KOPT-K1 (cell line): ENCODE data around the gene SYNE2.
"Not testable (repeated sequence)": the region's sequence is repeated elsewhere in the genome, so short reads cannot be mapped to it uniquely, and the experiment has no call there.

Experiments used
- H3K27ac ChIP-seq: fragments of 200-600 bp; sonication (generic); 2 replicates; pipeline ENCODE4 v1.5.1; 2016; ENCODE audit warnings: antibody characterized with exemption, mild to moderate bottlenecking, low read depth, low read length; ENCODE audit not compliant: poor library complexity, severe bottlenecking
- H3K36me3 ChIP-seq: fragments of 200-600 bp; sonication (generic); 2 replicates; pipeline ENCODE4 v1.5.1; 2017; ENCODE audit warnings: antibody characterized with exemption, mild to moderate bottlenecking, low read length, moderate library complexity; ENCODE audit not compliant: insufficient read depth
- H3K9me3 ChIP-seq: fragments of 200-600 bp; sonication (generic); 2 replicates; pipeline ENCODE4 v1.5.1; 2017; ENCODE audit warnings: antibody characterized with exemption, low read length, mild to moderate bottlenecking; ENCODE audit not compliant: insufficient read depth, poor library complexity, severe bottlenecking

SYNE2 gene

DNA sequence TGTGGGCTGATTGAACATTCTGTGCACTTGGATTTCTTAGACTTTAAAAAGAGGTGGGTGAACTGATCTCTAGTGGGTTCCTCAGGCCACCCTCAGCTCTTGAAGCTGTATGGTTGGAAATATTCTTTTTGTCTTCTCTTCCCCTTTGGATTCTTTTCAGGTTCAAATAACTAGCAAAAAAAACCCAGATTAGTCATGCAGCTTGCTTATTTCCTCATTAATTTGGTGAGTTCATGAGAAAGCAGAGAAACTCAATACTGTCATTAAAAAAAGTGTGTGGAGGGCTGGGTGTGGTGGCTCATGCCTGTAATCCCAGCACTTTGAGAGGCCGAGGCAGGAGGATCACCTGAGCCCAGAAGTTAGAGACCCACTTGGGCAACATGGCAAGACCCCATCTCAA is 258.0 kb downstream of the SYNE2 start:
- no peaks in the 10 kb centered on the region for H3K9me3 ChIP-seq
- H3K36me3 ChIP-seq, result peaks cover 72% of the 10 kb centered on the region
- no peak overlapping the region for H3K27ac ChIP-seq

DNA sequence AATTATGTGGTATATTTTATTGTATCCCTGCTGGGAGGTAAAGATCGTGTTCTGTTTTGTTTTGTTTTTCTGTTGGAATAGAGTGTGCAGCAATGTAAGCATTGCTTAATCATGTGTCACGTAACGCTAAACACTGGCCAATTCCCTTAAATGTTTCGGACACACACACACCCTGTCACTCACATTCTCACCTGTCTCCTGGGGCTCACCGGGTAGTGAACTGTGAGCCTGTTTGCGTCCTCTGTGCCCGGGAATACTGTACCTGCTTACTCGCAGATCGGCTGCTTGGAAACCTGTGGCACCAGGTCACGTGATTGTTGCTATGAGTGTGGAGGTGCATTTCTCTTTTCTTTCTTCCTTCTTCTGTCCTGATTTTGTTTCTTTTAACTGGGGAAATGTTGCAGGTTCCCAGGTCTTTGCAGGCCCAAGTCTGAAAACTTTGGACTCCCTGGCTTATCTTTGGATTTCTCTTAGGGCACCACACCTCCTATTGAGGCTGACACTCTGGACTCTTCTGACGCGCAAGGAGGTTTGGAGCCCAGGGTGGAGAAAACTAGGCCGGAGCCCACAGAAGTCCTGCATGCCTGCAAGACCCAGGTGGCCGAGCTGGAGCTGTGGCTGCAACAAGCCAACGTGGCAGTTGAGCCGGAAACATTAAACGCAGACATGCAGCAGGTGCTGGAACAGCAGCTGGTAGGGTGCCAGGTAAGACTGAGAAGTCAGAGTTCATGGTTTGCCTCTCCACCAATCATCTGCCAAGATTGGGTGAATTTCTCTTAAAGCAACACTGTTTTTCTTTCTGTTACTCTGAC is 260.3 kb downstream of the SYNE2 start:
- H3K36me3 ChIP-seq, result peaks cover 69% of the 10 kb centered on the region
- H3K9me3 ChIP-seq, result no peaks in the 10 kb centered on the region
- H3K27ac ChIP-seq, result peak overlapping the region; percentile 52

DNA sequence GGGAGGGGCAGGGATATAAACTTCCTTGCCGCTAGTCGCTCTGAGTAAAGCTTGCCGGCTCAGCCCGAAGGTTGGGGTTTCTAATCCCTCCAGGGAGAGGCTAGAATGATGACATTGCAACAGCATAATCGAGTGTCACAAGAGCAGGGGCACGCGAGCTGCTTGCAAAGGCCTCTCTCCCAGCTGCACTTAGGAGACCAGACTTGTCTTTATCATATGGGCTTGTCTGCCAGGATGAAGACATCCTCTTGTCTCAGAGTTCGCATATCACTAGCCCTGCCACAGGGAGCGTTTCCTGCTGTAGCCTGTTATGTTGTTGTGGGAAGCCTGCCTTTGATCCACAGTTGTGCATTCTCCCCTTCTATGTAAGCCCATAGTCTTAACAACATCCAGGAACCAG is 261.4 kb downstream of the SYNE2 start:
- Histone ChIP-seq H3K9me3 (no peaks in the 10 kb centered on the region), H3K36me3 (peaks cover 66% of the 10 kb centered on the region), H3K27ac (peak overlapping the region; percentile 52)

DNA sequence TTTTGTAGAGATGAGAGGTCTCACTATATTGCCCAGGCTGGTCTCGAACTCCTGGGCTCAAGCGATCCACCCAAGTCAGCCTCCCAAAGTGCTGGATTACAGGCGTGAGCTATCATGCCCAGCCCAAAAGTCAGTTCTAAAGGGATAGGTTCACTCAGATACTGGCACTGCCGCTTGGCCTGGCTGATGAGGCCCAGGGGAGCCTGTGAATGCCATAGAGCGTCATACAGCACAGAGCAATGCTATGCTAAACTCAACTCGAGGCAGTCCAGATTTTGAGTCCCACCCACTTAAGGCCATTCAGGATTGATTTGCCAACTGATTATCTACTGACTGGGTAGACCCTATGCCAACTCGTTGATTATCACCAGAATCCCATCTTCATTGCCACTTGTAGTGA is 262.0 kb downstream of the SYNE2 start:
- H3K9me3 ChIP-seq, result no peaks in the 10 kb centered on the region
- H3K36me3 ChIP-seq, result peaks cover 67% of the 10 kb centered on the region
- peak overlapping the region; percentile 52 for H3K27ac ChIP-seq

DNA sequence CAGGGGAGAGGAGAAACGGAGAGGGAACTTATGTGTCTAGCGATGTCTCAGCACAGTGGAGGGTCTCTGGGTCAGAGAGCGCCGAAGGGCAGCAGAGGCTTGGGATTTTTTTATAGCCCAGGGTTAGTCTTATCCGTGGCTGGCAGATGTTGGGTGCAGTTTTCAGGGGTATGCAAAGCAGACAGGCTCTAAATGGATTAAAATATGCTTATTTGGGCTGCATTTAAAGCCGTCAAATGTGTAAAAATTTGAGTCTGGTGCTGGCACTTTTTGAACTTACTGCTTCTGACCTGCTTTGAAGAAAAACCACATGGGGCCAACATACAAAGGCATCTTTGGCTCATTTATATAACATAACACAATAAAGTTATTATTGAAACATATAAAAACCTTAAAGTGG is 262.6 kb downstream of the SYNE2 start:
- no peak overlapping the region for H3K27ac ChIP-seq
- peaks cover 69% of the 10 kb centered on the region for H3K36me3 ChIP-seq
- H3K9me3 ChIP-seq, result no peaks in the 10 kb centered on the region

DNA sequence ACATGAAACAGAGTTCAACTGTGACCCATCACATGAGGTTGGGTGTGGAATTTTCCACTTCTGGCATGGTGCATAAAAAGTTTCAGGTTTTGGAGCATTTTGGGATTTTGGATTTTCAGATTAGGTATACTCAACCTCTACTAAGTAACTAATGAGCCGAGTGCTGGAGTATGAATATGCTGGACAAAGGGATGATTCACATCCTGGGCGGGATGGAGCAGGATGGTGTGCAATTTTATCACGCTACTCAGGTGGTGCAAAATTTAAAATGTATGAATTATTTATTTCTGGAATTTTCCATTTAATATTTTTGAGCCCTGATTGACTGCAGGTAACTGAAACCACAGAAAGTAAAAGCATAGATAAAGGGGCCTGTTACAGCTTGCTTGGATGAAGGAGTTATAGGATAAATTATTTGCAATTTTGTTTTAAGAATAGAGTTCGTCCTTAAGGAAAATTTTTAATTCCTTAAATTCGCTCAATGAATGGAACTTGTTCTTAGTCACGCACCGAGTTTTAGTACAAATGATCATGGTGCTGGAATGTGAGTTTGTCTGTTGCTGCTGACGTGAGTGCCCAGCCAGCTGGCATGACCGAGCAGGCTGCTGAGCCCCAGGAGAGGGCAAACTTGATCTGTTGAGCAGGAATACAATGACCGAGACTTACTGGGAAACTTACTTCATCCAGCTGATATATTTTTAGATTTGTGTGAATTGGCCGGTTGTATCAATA is 265.0 kb downstream of the SYNE2 start:
- no peak overlapping the region for H3K27ac ChIP-seq
- peaks cover 72% of the 10 kb centered on the region for H3K36me3 ChIP-seq
- no peaks in the 10 kb centered on the region for H3K9me3 ChIP-seq

DNA sequence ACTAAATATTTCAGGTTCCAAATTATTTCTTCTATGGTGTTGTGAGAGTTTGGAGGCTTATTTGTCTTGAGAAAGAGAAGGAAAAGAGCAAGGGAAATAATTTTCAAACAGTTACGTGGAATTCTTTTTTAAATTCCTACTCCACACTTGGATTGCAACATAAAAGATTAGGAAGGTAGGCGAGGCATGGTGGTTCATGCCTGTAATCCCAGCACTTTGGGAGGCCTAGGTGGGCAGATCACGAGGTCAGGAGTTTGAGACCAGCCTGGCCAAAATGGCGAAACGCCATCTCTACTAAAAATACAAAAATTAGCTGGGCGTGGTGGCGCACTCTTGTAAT is 265.6 kb downstream of the SYNE2 start:
- peaks cover 72% of the 10 kb centered on the region for H3K36me3 ChIP-seq
- H3K27ac ChIP-seq, H3K9me3 ChIP-seq: not testable (repeated sequence)

DNA sequence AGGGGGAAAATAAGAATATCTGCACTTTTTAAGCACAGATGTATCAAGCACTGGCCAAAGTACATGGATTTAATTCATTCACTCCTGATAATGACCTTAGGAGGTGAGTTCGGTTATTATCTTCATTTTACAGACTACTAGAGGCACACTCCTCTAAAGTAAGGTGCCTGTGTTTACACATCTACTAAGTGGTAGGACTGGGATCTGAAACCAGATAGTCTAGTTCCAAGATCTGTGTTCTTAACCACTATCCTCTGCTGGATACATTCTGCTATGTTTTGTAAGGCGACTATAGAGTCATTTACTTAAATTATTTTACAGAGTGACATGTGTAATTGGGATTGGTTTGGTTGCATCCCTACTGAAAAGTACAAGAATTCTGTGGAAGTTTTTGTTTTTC is 266.1 kb downstream of the SYNE2 start:
- no peak overlapping the region for H3K27ac ChIP-seq
- H3K36me3 ChIP-seq, result peaks cover 72% of the 10 kb centered on the region
- H3K9me3 ChIP-seq, result no peaks in the 10 kb centered on the region

DNA sequence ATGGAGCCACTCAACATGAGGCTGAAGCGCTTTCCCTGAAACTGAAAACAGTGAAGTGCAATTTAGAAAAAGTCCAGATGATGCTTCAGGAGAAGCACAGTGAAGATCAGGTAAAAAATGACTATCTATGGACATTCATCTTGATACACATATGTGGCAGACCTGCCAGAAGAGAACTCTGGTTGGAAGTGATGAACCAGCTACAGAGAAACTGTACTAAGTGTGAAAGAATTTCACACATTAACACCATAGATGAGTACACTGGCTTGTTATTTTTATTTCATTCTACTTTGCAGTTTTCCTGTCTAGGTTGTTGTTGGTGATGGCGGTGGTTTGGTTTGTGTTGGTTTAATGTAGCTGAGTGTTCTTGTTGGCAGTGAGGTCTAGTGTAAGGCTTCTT is 266.7 kb downstream of the SYNE2 start:
- Histone ChIP-seq H3K9me3 (no peaks in the 10 kb centered on the region), H3K27ac (no peak overlapping the region), H3K36me3 (peaks cover 70% of the 10 kb centered on the region)

DNA sequence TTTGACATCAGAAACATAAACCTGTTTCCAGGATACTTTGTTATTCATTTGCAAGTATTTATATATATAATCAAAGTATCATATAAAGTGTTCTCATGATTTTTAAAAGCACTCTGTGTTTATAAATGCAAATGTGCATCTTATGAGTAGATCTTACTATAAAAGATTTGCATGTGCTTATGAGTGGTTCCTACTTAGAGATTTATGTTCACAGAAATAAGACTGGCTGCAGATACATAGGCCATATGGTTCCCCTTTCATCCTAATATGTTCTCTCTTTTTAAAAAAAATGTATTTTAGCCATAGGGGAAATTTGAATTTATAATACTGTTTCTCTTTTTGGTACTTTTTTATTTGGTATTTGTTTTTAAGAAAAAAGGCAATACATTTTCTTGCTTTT is 267.2 kb downstream of the SYNE2 start:
- Histone ChIP-seq H3K27ac (no peak overlapping the region), H3K36me3 (peaks cover 70% of the 10 kb centered on the region)

DNA sequence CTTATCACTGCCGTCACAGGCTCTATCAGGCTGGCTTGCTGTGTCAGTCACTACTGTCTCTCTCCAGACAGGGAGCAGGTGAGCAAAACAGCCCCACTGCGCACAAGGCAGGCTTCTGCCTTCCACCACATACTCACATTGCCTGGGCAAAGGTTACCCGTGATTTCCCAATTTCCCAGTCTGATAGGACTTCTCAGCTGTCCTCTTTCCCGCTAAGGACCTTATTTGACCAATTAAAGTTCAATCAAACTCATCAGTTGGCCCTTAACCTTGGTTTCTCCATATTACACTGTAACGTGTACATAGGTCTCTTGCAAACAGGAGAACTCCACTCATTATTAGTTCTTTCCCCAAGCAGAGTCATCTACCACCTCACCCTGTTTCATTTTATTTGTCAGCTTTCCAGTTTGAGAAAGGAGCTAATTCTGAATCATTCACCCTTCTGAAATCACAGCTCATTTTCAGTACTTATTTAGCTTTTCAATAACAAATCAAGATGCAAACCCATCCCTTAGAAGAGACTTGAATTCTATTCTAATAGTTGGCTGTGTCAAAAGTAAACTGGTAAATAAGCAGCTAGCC is 270.5 kb downstream of the SYNE2 start:
- H3K9me3 ChIP-seq, result no peaks in the 10 kb centered on the region
- H3K36me3 ChIP-seq, result peaks cover 87% of the 10 kb centered on the region
- H3K27ac ChIP-seq, result no peak overlapping the region

More for the DNA sequence above, 267.2 kb downstream of the SYNE2 start:
- H3K9me3 ChIP-seq, result no peaks in the 10 kb centered on the region

DNA sequence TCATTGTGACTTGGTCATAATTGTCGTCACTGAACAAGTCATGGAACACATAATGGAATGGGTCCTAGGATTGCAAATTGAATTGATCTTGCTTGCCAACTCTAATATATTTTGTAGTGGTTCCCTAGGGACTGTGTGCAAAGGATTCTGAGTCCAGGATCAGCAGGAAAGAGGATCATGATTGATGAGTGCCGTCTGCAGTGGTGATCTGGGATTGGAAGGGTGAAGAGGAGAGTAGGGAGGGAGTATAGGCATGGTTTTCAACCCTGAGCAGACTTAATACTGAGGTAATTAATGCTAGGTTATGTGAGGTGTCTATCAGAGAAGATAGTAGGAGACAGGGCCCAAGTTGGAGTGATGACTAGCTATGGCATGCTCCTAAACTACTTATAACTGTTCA is 272.5 kb downstream of the SYNE2 start:
- Histone ChIP-seq H3K9me3 (no peaks in the 10 kb centered on the region), H3K36me3 (peaks cover 96% of the 10 kb centered on the region), H3K27ac (no peak overlapping the region)

DNA sequence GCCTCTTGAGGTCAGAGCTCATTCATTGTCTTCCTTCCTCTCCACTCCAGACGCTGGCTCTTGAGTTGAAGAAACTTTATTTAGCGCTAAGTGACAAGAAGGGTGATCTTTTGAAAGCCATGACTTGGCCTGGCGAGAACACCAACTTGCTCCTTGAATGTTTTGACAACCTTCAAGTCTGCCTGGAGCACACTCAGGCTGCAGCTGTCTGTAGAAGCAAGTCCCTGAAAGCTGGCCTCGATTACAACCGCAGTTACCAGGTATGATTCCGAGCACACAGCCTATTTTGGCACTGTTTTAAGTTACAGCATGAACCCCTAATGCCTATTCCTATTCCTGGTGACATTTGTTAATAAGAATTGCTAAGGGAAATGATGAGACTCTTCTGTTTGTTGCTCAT is 273.7 kb downstream of the SYNE2 start:
- H3K36me3 ChIP-seq, result peaks cover 96% of the 10 kb centered on the region
- no peaks in the 10 kb centered on the region for H3K9me3 ChIP-seq
- no peak overlapping the region for H3K27ac ChIP-seq

DNA sequence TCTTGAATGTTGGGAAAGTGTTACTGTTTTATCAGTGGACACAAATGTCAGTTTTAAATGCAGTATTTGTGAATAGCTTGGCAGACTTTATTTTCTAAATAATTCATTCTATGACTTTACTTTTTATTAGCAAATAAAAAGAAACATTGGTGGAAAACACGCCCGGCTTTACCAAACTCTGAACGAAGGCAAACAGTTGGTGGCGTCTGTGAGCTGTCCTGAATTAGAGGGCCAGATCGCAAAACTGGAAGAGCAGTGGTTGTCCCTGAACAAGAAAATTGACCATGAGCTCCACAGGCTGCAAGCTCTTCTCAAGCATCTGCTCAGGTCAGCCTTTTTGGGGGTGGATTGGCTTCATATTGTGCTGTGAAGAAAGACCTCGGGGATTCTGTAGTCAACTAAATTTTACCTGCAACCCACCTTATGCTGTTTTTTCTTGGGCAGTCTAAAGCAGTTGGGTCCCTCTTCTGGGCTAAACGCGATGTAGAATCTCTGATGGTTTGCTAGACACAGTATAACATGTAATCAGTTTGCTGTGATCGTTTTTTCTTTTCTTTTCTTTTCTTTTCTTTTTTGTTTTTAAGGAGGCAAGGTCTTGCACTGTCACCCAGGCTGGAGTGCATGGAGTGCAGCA is 285.0 kb downstream of the SYNE2 start:
- no peaks in the 10 kb centered on the region for H3K9me3 ChIP-seq
- peaks cover 87% of the 10 kb centered on the region for H3K36me3 ChIP-seq
- no peak overlapping the region for H3K27ac ChIP-seq

DNA sequence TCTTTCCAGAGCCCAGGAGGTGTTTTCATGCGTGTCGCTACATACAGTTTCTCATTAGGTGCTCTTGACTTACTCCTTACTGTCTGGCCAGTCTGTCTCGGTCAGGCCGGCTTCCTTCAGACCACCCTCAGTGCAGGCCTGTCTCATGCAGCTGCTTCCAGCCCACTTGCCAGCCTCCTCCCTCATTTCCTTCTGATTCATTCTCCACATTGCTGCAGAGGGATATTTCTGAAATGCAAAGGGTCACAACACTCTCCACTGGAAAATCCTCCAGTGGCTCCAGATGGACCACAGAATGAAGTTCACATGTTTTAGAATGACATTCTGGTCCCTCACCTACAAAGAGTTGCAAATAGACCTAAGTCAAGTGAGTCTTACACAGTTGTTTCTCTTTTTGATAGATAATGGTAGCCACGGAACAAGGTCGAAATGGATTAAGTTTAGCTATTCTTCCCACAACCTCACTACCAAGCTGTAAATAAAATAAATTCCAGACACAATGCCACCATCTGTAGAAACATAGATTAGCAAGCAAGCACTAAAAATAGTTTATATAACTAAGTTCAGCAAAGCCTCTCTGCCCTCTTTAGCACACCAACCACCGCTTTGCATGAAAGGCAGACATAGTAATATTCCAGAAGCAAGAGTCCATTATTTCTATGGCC is 294.5 kb downstream of the SYNE2 start:
- peaks cover 62% of the 10 kb centered on the region for H3K36me3 ChIP-seq
- H3K9me3 ChIP-seq, result no peaks in the 10 kb centered on the region
- no peak overlapping the region for H3K27ac ChIP-seq
